HepG2 (cell line): Measurements from ENCODE around the gene ARHGAP33.

Source experiments
- ELF3 ChIP-seq: IDR thresholded peaks from 2 replicates; pipeline ENCODE4 v1.6.1; 2016; ENCODE audit warnings: missing genetic modification reagents, missing compliant biosample characterization
- ELF4 ChIP-seq: sonication (generic); formaldehyde crosslinking; IDR thresholded peaks from 2 replicates; pipeline ENCODE4 v1.5.0; 2020; ENCODE audit warnings: missing genetic modification reagents, mild to moderate bottlenecking, moderate library complexity, borderline replicate concordance
- PAF1 ChIP-seq: IDR thresholded peaks from 2 replicates; pipeline ENCODE4 v1.6.1; 2016; ENCODE audit warnings: missing genetic modification reagents, missing compliant biosample characterization
- SETDB1 ChIP-seq: sonication (generic); formaldehyde crosslinking; IDR thresholded peaks from 2 replicates; pipeline ENCODE4 v1.5.1; 2020; ENCODE audit warnings: missing genetic modification reagents, mild to moderate bottlenecking, borderline replicate concordance
- SRSF1 ChIP-seq: fragments of 200-400 bp; formaldehyde crosslinking; optimal IDR thresholded peaks from 2 replicates; pipeline ENCODE3; 2017; ENCODE audit warnings: mild to moderate bottlenecking, low read depth, low read length, moderate library complexity
- TBP ChIP-seq: sonication (generic); formaldehyde crosslinking; IDR thresholded peaks from 2 replicates; pipeline ENCODE4 v1.5.0; 2020; ENCODE audit warnings: missing genetic modification reagents
- ZNF451 ChIP-seq: sonication (generic); formaldehyde crosslinking; IDR thresholded peaks from 2 replicates; pipeline ENCODE4 v1.5.0; 2020; ENCODE audit warnings: mild to moderate bottlenecking, missing genetic modification reagents

- no peak for TF ChIP-seq ELF4
- TF ChIP-seq SETDB1 (CRISPR knock-in tag): no peak
- no peak for TF ChIP-seq PAF1
- no peak for TF ChIP-seq SRSF1
- no peak for TF ChIP-seq ZNF451 (CRISPR knock-in tag)
- TF ChIP-seq ELF3 (CRISPR knock-in tag): no peak
- no peak for TF ChIP-seq TBP (CRISPR knock-in tag)
Measured at GRCh38 chr19:35807633-35808032, 32.3 kb downstream of the ARHGAP33 start.
